Ishikawa (cell line): ENCODE results near the gene PRAMEF20.

Experiments used
- CEBPB ChIP-seq: IDR thresholded peaks from 2 replicates; pipeline ENCODE4 v1.6.1; 2012
- CREB1 ChIP-seq: IDR thresholded peaks from 2 replicates; pipeline ENCODE4 v1.6.1; 2012; ENCODE audit warnings: low read depth
- EGR1 ChIP-seq: IDR thresholded peaks from 2 replicates; pipeline ENCODE4 v1.6.1; 2012
- EP300 ChIP-seq: IDR thresholded peaks from 2 replicates; pipeline ENCODE4 v1.6.1; 2012; ENCODE audit warnings: borderline replicate concordance
- FOXM1 ChIP-seq: IDR thresholded peaks from 2 replicates; pipeline ENCODE4 v1.6.1; 2012; ENCODE audit warnings: low read depth, borderline replicate concordance
- MAX ChIP-seq: IDR thresholded peaks from 2 replicates; pipeline ENCODE4 v1.6.1; 2012
- NFIC ChIP-seq: IDR thresholded peaks from 2 replicates; pipeline ENCODE4 v1.6.1; 2012
- RAD21 ChIP-seq: IDR thresholded peaks from 2 replicates; pipeline ENCODE4 v1.6.1; 2012; ENCODE audit warnings: low read depth
- TAF1 ChIP-seq: IDR thresholded peaks from 2 replicates; pipeline ENCODE4 v1.6.1; 2012; ENCODE audit warnings: low read depth, mild to moderate bottlenecking
- TCF12 ChIP-seq: IDR thresholded peaks from 2 replicates; pipeline ENCODE4 v1.6.1; 2012; ENCODE audit warnings: low read depth
- TEAD4 ChIP-seq: IDR thresholded peaks from 2 replicates; pipeline ENCODE4 v1.6.1; 2012
- YY1 ChIP-seq: IDR thresholded peaks from 2 replicates; pipeline ENCODE4 v1.6.1; 2012; ENCODE audit warnings: low read depth
- ZBTB7A ChIP-seq: IDR thresholded peaks from 2 replicates; pipeline ENCODE4 v1.6.1; 2012; ENCODE audit warnings: low read depth
- TF ChIP-seq, protein P1 (sequence below): IDR thresholded peaks from 2 replicates; pipeline ENCODE4 v1.6.1; 2012; ENCODE audit warnings: low read depth, mild to moderate bottlenecking
- TF ChIP-seq, protein P2 (sequence below): IDR thresholded peaks from 2 replicates; pipeline ENCODE4 v1.6.1; 2012

The PRAMEF20 gene

DNA sequence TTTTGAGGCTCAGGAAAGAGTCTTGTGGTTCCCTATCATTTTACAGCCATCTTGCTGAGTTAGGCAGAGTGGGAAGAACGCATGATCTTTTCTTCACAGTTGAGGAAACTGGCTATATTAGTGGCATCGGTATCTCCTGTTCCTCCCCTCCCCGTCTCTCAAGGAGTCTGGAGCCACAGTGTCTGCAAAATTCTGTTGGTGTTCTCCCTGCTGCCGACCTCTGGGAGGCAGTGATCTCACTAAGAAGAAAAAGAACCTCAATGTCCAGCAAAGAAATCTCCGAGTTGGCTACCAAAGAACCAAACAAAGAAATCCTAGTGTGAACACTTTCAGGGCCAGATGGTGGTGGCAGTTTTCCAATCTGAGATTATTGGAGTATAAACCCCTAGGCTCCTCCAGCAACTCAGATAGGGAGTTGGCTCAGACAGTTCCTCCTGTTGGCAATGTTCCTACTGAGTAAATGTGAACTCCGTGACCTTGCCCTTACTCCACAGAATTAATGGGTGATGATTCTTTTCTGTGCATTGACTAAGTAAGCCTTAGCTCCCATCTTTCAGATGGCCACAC, 41.2 kb downstream of the PRAMEF20 start:
- TF ChIP-seq, protein P1, sequence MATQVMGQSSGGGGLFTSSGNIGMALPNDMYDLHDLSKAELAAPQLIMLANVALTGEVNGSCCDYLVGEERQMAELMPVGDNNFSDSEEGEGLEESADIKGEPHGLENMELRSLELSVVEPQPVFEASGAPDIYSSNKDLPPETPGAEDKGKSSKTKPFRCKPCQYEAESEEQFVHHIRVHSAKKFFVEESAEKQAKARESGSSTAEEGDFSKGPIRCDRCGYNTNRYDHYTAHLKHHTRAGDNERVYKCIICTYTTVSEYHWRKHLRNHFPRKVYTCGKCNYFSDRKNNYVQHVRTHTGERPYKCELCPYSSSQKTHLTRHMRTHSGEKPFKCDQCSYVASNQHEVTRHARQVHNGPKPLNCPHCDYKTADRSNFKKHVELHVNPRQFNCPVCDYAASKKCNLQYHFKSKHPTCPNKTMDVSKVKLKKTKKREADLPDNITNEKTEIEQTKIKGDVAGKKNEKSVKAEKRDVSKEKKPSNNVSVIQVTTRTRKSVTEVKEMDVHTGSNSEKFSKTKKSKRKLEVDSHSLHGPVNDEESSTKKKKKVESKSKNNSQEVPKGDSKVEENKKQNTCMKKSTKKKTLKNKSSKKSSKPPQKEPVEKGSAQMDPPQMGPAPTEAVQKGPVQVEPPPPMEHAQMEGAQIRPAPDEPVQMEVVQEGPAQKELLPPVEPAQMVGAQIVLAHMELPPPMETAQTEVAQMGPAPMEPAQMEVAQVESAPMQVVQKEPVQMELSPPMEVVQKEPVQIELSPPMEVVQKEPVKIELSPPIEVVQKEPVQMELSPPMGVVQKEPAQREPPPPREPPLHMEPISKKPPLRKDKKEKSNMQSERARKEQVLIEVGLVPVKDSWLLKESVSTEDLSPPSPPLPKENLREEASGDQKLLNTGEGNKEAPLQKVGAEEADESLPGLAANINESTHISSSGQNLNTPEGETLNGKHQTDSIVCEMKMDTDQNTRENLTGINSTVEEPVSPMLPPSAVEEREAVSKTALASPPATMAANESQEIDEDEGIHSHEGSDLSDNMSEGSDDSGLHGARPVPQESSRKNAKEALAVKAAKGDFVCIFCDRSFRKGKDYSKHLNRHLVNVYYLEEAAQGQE: no peak
- TF ChIP-seq CREB1 (no peak), CEBPB (no peak), NFIC (no peak), TCF12 (no peak), YY1 (no peak), EP300 (no peak), TEAD4 (no peak)
- TF ChIP-seq, protein P2, sequence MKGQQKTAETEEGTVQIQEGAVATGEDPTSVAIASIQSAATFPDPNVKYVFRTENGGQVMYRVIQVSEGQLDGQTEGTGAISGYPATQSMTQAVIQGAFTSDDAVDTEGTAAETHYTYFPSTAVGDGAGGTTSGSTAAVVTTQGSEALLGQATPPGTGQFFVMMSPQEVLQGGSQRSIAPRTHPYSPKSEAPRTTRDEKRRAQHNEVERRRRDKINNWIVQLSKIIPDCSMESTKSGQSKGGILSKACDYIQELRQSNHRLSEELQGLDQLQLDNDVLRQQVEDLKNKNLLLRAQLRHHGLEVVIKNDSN: no peak

DNA sequence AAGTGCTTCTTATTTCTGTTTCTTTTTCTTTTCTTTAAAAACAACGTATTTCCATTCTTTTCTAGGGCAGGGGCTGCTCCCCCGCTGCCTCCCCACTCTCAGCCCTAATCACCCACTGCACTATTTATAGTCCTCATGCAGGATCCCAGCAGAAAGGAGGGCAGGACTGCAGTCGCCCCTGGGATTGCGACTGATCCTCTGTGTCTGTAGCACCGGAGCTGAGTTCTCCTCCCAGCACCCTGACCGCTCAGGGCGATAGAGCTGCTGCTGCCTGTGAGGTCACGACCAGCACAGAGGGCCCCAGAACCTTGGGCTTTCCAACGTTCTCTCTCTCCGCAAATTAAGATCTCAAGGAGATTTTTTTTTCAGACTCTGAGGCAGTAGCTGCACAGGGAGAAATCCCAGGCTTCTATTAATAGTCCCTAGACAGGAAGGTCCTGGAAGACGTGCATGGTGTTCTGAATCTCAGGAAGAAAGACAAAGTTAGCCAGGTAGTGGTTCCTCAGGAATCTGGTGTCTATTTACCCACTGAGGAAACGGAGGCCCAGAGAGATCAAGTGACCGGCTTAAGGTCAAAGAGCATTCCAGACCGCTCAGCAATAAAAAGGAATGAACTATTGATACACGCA, 46.8 kb downstream of the PRAMEF20 start:
- TF ChIP-seq CREB1 (no peak), MAX (no peak), CEBPB (no peak), FOXM1 (no peak), EP300 (no peak), YY1 (no peak), TEAD4 (no peak), EGR1 (no peak), ZBTB7A (no peak), TAF1 (no peak), RAD21 (no peak), TCF12 (no peak), NFIC (no peak)
- TF ChIP-seq, protein P2: no peak
- TF ChIP-seq, protein P1: no peak

DNA sequence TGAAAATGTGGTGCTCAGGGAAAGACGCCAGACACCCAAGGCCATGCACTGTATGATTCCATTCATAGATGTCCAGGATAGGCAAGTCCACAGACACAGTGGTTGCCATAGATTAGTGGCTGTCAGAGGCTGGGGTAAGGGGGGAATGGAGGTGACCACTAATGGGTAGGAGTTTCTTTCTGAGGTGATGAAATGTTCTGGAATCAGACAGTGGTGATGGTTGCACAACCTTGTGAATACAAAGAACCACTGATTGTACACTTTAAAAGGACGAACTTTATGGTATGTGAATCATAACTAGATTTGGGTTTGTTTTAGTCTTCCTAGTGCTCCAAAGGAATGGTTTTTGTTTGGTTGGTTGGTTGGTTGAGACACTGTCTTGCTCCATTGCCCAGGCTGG, 51.7 kb downstream of the PRAMEF20 start:
- TF ChIP-seq TCF12: no peak

GRCh38 chr1:13462682-13463081, 52.4 kb downstream of the PRAMEF20 start:
- TF ChIP-seq CEBPB (no peak), TAF1 (no peak), EGR1 (no peak), MAX (no peak), NFIC (no peak), ZBTB7A (no peak), FOXM1 (no peak), YY1 (no peak), CREB1 (no peak), TEAD4 (no peak), RAD21 (no peak), EP300 (no peak), TCF12 (no peak)
- TF ChIP-seq, protein P2: no peak
- TF ChIP-seq, protein P1: no peak
